ENCODE measurements around the gene MGA.

Gene MGA

DNA sequence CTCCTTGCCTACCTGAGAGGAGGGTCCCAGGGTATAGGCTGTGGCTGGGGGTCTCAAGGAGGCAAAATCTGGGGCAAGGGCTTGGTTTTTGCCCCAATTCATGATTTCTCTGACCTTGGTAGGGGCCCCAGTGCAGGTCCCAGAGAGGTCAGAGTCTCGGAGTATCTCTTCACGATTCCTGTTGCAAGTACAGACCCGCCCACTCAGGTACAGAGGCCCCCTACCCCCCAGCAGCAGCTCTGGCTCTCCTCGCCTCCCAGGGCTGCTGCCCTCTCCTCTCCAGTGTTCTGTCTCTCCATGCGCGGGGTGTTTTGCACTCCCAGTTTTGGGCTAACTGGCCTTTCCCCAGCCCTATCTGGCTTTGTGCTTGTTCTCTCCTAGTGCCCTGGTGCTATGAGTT is 162.3 kb downstream of the MGA start:
- TF ChIP-seq, protein P1, sequence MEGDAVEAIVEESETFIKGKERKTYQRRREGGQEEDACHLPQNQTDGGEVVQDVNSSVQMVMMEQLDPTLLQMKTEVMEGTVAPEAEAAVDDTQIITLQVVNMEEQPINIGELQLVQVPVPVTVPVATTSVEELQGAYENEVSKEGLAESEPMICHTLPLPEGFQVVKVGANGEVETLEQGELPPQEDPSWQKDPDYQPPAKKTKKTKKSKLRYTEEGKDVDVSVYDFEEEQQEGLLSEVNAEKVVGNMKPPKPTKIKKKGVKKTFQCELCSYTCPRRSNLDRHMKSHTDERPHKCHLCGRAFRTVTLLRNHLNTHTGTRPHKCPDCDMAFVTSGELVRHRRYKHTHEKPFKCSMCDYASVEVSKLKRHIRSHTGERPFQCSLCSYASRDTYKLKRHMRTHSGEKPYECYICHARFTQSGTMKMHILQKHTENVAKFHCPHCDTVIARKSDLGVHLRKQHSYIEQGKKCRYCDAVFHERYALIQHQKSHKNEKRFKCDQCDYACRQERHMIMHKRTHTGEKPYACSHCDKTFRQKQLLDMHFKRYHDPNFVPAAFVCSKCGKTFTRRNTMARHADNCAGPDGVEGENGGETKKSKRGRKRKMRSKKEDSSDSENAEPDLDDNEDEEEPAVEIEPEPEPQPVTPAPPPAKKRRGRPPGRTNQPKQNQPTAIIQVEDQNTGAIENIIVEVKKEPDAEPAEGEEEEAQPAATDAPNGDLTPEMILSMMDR (IDR thresholded peaks at IDR 0.05; ENCODE audit: low read depth, low read length, missing control alignments) = no peak
- no peak overlapping the region for H3K27ac ChIP-seq
- H3K36me3 ChIP-seq (replicated peaks) = peaks cover 71% of the 10 kb centered on the region
- in situ Hi-C loops (cut with HindIII; ENCODE audit: low pct_ligation_motif_present, low sequenced_read_pairs) = no loop called here
- H3K27me3 ChIP-seq (replicated peaks) = no peaks in the 10 kb centered on the region
- no peak overlapping the region for H3K4me3 ChIP-seq (ENCODE audit: low read depth, low read length)
- no peak for DNase-seq

Measured in brain microvascular endothelial cell (primary cell).